GM21360 (cell line): ENCODE measurements around the gene ATOH1.

Experiments used
- ATAC-seq: cut with Tn5 transposase; IDR thresholded peaks from one replicate; pipeline ENCODE4 v1.9.1; 2021; ENCODE audit warnings: mild to moderate bottlenecking, moderate library complexity; ENCODE audit not compliant: unreplicated experiment

Gene ATOH1

GRCh38 chr4:93828332-93828994 is at the start of gene ATOH1:
Gene ATOH1 (plus strand): TSS chr4:93828753. CDS start chr4:93828927, 174 bp downstream.
- ATAC-seq = no peak

GRCh38 chr4:93779228-93779627 is 49.3 kb upstream of the ATOH1 start:
- no peak for ATAC-seq

- no peak for ATAC-seq
Measured at GRCh38 chr4:93780080-93780479, 48.5 kb upstream of the ATOH1 start.

GRCh38 chr4:93781198-93781597 is 47.4 kb upstream of the ATOH1 start:
- no peak for ATAC-seq

- ATAC-seq = no peak
Measured at GRCh38 chr4:93786149-93786548, 42.4 kb upstream of the ATOH1 start.

- ATAC-seq = peak; percentile 53
Measured at GRCh38 chr4:93788712-93789111, 39.8 kb upstream of the ATOH1 start.

GRCh38 chr4:93791570-93792195 is 36.9 kb upstream of the ATOH1 start:
- ATAC-seq = peak; percentile 85

- ATAC-seq = no peak
Measured at GRCh38 chr4:93802045-93802444, 26.5 kb upstream of the ATOH1 start.

- no peak for ATAC-seq
Measured at GRCh38 chr4:93809773-93810172, 18.8 kb upstream of the ATOH1 start.

- no peak for ATAC-seq
Measured at GRCh38 chr4:93810340-93810992, 18.1 kb upstream of the ATOH1 start.

- ATAC-seq = no peak
Measured at GRCh38 chr4:93813092-93813491, 15.5 kb upstream of the ATOH1 start.

- no peak for ATAC-seq
Measured at GRCh38 chr4:93814141-93814540, 14.4 kb upstream of the ATOH1 start.

- ATAC-seq = no peak
Measured at GRCh38 chr4:93814722-93815121, 13.8 kb upstream of the ATOH1 start.

GRCh38 chr4:93825551-93826216 is 2.9 kb upstream of the ATOH1 start:
- no peak for ATAC-seq

- ATAC-seq = no peak
Measured at GRCh38 chr4:93827272-93827947, 1.1 kb upstream of the ATOH1 start.

- no peak for ATAC-seq
Measured at GRCh38 chr4:93828995-93829819, 654 bp downstream of the ATOH1 start.

GRCh38 chr4:93829820-93830687 is 1.5 kb downstream of the ATOH1 start:
- no peak for ATAC-seq

GRCh38 chr4:93831716-93832496 is 3.4 kb downstream of the ATOH1 start:
- no peak for ATAC-seq
